NCI-H1436 treated with DMSO at 0.1 percent for 48 hours (cell line): ENCODE results near the gene TBL3.
A peak's percentile ranks its signal among the peaks of the same experiment; 100 is the strongest.
"Not testable (repeated sequence)": the region's sequence is repeated elsewhere in the genome, so short reads cannot be mapped to it uniquely, and the experiment has no call there.

ENCODE experiments used
- DNase-seq: peaks from one replicate; lab custom pipeline; 2025; lab: John Stamatoyannopoulos, UW

The TBL3 gene

GRCh38 chr16:1942810-1943726 is 28.8 kb upstream of the TBL3 start, which contains the start of gene MSRB1:
TSS of gene MSRB1 (minus strand) at chr16:1943199. CDS start at chr16:1943156, 43 bp downstream.
- peak; percentile 88 for DNase-seq

- no peak for DNase-seq
Observed at GRCh38 chr16:1944612-1945199, 27.1 kb upstream of the TBL3 start.

- no peak for DNase-seq
Observed at GRCh38 chr16:1945559-1946391, 26.1 kb upstream of the TBL3 start.

- DNase-seq, result no peak
Observed at GRCh38 chr16:1946495-1947368, 25.1 kb upstream of the TBL3 start.

GRCh38 chr16:1947369-1947670 is 24.5 kb upstream of the TBL3 start:
- DNase-seq, result no peak

GRCh38 chr16:1949507-1949906 is 22.3 kb upstream of the TBL3 start:
- DNase-seq, result no peak

GRCh38 chr16:1950047-1950446 is 21.8 kb upstream of the TBL3 start:
- DNase-seq, result no peak

GRCh38 chr16:1950559-1950958 is 21.3 kb upstream of the TBL3 start:
- no peak for DNase-seq

GRCh38 chr16:1953734-1954133 is 18.1 kb upstream of the TBL3 start:
- DNase-seq, result no peak

GRCh38 chr16:1957434-1958142 is 14.3 kb upstream of the TBL3 start:
- DNase-seq, result not testable (repeated sequence)

GRCh38 chr16:1958143-1958491 is 13.7 kb upstream of the TBL3 start:
- not testable (repeated sequence) for DNase-seq

GRCh38 chr16:1958715-1959268 is 13.1 kb upstream of the TBL3 start:
- DNase-seq, result no peak

GRCh38 chr16:1959269-1960039 is 12.4 kb upstream of the TBL3 start, which contains the start of gene NDUFB10:
TSS of gene NDUFB10 (plus strand) at chr16:1959538. CDS start at chr16:1959625, 87 bp downstream.
- peak; percentile 56 for DNase-seq

GRCh38 chr16:1960665-1961630 is 10.9 kb upstream of the TBL3 start:
- no peak for DNase-seq

- no peak for DNase-seq
Observed at GRCh38 chr16:1961651-1962067, 10.2 kb upstream of the TBL3 start.

- not testable (repeated sequence) for DNase-seq
Observed at GRCh38 chr16:1962161-1963153, 9.4 kb upstream of the TBL3 start.

- DNase-seq, result no peak
Observed at GRCh38 chr16:1963806-1964505, 7.9 kb upstream of the TBL3 start.
